ENCODE measurements around the gene HLCS.

- TF ChIP-seq CTCF (optimal IDR thresholded peaks at IDR 0.05 in 1 of 3, IDR thresholded peaks at IDR 0.05 in 1 of 3, conservative IDR thresholded peaks at IDR 0.05 in 1 of 3; ENCODE audit: extremely low read depth in 1 of 3, insufficient read depth in 2 of 3, low read length in 3 of 3) (no peak), EZH2 (IDR thresholded peaks at IDR 0.05; ENCODE audit: low read length) (no peak)
These were observed 204.8 kb downstream of the HLCS start for GRCh38 chr21:36761685-36762084.
